ENCODE measurements around the gene PAFAH2.

The PAFAH2 gene

DNA sequence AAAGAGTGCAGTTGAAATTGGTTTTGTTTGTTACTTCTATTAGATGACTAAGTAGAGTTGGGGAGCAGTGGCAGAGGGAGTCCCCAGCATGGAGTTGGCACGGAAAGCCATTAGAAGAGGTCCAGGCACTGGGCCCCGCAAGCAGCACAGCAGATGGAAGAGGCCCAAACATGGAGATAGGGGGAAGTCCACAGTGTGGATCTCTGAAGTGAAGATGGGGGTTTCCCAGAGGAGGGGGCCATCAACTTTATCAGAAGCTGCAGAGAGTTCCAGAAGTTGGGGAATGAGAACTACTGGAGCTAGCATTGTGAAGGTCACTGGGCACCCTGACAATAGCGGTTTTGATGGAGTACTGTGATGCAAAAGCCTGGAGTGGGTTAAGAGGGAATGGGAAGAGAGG, 30.6 kb downstream of the PAFAH2 start:
- no peak for TF ChIP-seq ZNF565 (CRISPR knock-in tag; conservative IDR thresholded peaks at IDR 0.05; ENCODE audit: low read depth)
- TF ChIP-seq TOX (CRISPR knock-in tag; IDR thresholded peaks at IDR 0.05; ENCODE audit: borderline replicate concordance): no peak
- TF ChIP-seq PPARA (CRISPR knock-in tag; IDR thresholded peaks at IDR 0.05; ENCODE audit: borderline replicate concordance): no peak
- no peak for TF ChIP-seq ZFP30 (CRISPR knock-in tag; IDR thresholded peaks at IDR 0.05)
- TF ChIP-seq SNAI2 (CRISPR knock-in tag; IDR thresholded peaks at IDR 0.05): no peak
- no peak for TF ChIP-seq CREB5 (CRISPR knock-in tag; IDR thresholded peaks at IDR 0.05; ENCODE audit: low read depth)
- TF ChIP-seq BACH2 (CRISPR knock-in tag; IDR thresholded peaks at IDR 0.05; ENCODE audit: borderline replicate concordance): no peak
- TF ChIP-seq OSR1 (CRISPR knock-in tag; IDR thresholded peaks at IDR 0.05): no peak
- no peak for TF ChIP-seq GLIS3 (CRISPR knock-in tag; IDR thresholded peaks at IDR 0.05)
- TF ChIP-seq ZNF8 (CRISPR knock-in tag; IDR thresholded peaks at IDR 0.05): no peak
- no peak for ATAC-seq

GRCh38 chr1:25959611-25960010, 38.3 kb downstream of the PAFAH2 start:
- no peak for ATAC-seq
- TF ChIP-seq ZFP30 (CRISPR knock-in tag; IDR thresholded peaks at IDR 0.05) (no peak), ARNTL (CRISPR knock-in tag; IDR thresholded peaks at IDR 0.05; ENCODE audit: borderline replicate concordance, low read depth) (no peak), ZNF70 (CRISPR knock-in tag; IDR thresholded peaks at IDR 0.05) (no peak), ZFP3 (CRISPR knock-in tag; IDR thresholded peaks at IDR 0.05) (no peak), TCF4 (CRISPR knock-in tag; IDR thresholded peaks at IDR 0.05; ENCODE audit: borderline replicate concordance) (no peak), TSHZ2 (CRISPR knock-in tag; IDR thresholded peaks at IDR 0.05) (no peak), ZNF8 (CRISPR knock-in tag; IDR thresholded peaks at IDR 0.05) (no peak), PPARA (CRISPR knock-in tag; IDR thresholded peaks at IDR 0.05; ENCODE audit: borderline replicate concordance) (no peak), GLIS3 (CRISPR knock-in tag; IDR thresholded peaks at IDR 0.05) (no peak), ZNF565 (CRISPR knock-in tag; conservative IDR thresholded peaks at IDR 0.05; ENCODE audit: low read depth) (no peak), ESRRG (CRISPR knock-in tag; IDR thresholded peaks at IDR 0.05) (no peak), OSR1 (CRISPR knock-in tag; IDR thresholded peaks at IDR 0.05) (no peak), ZC3H10 (CRISPR knock-in tag; IDR thresholded peaks at IDR 0.05) (no peak), RARB (CRISPR knock-in tag; IDR thresholded peaks at IDR 0.05) (no peak), ISL1 (CRISPR knock-in tag; IDR thresholded peaks at IDR 0.05) (no peak), BACH2 (CRISPR knock-in tag; IDR thresholded peaks at IDR 0.05; ENCODE audit: borderline replicate concordance) (no peak), TOX (CRISPR knock-in tag; IDR thresholded peaks at IDR 0.05; ENCODE audit: borderline replicate concordance) (no peak)
- TF ChIP-seq, protein P1, sequence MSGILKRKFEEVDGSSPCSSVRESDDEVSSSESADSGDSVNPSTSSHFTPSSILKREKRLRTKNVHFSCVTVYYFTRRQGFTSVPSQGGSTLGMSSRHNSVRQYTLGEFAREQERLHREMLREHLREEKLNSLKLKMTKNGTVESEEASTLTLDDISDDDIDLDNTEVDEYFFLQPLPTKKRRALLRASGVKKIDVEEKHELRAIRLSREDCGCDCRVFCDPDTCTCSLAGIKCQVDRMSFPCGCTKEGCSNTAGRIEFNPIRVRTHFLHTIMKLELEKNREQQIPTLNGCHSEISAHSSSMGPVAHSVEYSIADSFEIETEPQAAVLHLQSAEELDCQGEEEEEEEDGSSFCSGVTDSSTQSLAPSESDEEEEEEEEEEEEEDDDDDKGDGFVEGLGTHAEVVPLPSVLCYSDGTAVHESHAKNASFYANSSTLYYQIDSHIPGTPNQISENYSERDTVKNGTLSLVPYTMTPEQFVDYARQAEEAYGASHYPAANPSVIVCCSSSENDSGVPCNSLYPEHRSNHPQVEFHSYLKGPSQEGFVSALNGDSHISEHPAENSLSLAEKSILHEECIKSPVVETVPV (CRISPR knock-in tag; IDR thresholded peaks at IDR 0.05): no peak

DNA sequence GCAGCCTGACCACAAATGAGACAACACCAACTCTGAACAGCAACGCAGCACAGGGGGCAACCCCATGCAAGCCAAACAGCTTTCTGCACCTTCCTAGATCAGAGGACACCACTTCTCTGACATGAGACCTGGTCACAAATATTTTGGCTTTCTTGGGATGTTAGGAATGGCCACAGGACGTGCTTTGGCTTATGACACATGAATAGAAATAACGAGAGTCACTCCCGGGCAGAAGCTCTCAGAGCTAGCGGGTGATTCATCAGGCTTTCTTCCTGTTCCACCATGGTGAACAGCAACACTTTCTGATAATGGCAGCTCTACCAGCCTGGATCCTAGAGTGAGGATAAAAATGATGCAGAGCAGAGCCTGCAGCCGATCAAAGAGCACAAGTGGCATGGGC, 39.4 kb downstream of the PAFAH2 start:
- peak; percentile 43; the same call in 2 of the 3 replicates for ATAC-seq
- TF ChIP-seq CSDC2 (CRISPR knock-in tag; IDR thresholded peaks at IDR 0.05) (no peak), CREB5 (CRISPR knock-in tag; IDR thresholded peaks at IDR 0.05; ENCODE audit: low read depth) (no peak), BACH2 (CRISPR knock-in tag; IDR thresholded peaks at IDR 0.05; ENCODE audit: borderline replicate concordance) (no peak), PPARA (CRISPR knock-in tag; IDR thresholded peaks at IDR 0.05; ENCODE audit: borderline replicate concordance) (no peak), TCF4 (CRISPR knock-in tag; IDR thresholded peaks at IDR 0.05; ENCODE audit: borderline replicate concordance) (no peak)
- TF ChIP-seq, protein P1 (CRISPR knock-in tag; IDR thresholded peaks at IDR 0.05): no peak
